Skeletal muscle cell (primary cell): Measurements from ENCODE around the gene NAGLU.

Experiments used
- DNase-seq: peaks from one replicate; pipeline ENCODE4 v3.0.0-alpha.2; 2010; ENCODE audit warnings: low read depth
- H3K4me3 ChIP-seq: 2 replicates; pipeline ENCODE4 v1.5.1; 2011; ENCODE audit warnings: low read depth, mild to moderate bottlenecking, control low read depth, low read length, moderate library complexity

Gene NAGLU

DNA sequence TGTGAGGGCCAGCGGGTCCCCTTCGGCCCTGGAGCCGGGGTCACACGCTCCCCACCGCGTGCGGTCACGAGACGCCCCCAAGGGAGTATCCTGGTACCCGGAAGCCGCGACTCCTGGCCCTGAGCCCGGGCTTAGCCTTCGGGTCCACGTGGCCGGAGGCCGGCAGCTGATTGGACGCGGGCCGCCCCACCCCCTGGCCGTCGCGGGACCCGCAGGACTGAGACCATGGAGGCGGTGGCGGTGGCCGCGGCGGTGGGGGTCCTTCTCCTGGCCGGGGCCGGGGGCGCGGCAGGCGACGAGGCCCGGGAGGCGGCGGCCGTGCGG lies at the start of gene NAGLU:
Gene NAGLU (plus strand): TSS at position 194 of the 324 bp plus-strand sequence. CDS start 32 bp downstream, at position 226.
- H3K4me3 ChIP-seq: peak within 1 kb of the TSS; percentile 63
- no peak for DNase-seq

DNA sequence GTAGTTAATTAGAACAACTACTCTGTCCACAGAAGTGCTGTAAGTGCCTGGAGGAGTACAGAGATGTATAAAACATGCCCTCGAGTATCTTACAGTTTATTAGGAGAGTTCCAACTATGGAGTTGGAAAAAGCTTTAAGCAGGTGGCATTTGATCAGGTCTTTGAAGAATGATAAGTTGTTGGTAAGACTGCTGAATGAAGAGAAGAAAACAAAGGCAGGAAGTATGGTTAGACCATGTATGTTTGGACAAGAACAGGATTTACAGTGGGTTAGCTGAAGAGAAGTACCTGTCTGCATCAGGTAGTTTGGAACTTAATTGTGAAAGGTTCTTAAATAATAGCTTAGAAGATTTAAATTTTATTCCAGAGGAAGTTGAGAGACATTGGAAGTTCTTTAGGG lies 48.0 kb upstream of the NAGLU start:
- no peak for DNase-seq
- H3K4me3 ChIP-seq: no peak overlapping the region

DNA sequence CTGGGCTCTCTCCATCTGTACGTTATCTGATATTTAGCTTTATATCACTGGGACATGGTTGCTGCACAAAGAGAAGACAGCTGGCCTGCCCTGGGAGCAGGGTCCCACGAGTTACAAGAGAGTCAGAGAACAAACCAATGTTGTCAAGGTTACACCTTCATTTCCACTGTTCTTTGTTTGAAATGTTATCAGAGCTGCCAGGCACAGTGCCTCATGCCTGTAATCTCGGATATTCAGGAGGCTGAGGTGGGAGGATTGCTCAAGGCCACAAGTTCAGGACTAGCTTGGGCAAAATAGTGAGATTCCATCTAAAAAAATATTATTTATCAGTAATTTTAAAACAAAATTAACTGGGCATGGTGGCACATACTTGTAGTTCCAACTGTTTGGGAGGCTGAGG lies 42.7 kb upstream of the NAGLU start:
- DNase-seq: no peak
- H3K4me3 ChIP-seq: no peak overlapping the region

DNA sequence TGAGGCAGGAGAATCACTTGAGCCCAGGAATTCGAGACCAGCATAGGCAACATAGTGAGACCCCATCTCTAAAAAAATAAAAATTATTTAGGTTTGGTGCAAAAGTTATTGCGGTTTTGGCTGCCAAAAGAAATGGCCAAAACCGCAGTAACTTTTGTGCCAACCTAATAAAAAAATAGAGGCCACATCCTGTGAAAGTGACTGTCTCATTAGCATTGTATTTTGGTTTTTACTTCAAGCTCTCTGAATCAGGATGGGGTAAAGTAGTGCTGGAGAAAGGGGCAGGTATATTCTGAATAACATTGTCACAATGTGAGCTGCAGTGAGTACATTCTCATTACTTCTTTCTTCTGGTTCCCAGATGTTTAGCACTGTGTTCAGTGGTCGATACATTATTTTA lies 41.4 kb upstream of the NAGLU start:
- no peak overlapping the region for H3K4me3 ChIP-seq
- DNase-seq: no peak

DNA sequence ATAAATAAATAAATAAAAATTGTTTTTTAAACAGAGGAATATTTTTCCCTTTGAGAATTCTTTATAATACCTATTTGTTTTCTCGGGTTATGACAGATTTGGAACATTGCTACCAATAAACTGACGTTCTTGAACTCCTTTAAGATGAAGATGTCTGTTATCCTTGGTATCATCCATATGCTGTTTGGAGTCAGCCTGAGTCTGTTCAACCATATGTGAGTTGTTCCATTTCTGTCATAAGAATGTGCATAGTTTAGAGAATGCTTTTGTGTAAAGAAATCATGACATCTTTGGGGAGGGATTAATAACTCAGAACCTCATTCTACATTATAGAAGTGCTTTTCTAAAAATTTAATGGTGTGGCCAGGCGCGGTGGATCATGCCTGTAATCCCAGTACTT lies 37.2 kb upstream of the NAGLU start:
- no peak overlapping the region for H3K4me3 ChIP-seq
- DNase-seq: no peak

DNA sequence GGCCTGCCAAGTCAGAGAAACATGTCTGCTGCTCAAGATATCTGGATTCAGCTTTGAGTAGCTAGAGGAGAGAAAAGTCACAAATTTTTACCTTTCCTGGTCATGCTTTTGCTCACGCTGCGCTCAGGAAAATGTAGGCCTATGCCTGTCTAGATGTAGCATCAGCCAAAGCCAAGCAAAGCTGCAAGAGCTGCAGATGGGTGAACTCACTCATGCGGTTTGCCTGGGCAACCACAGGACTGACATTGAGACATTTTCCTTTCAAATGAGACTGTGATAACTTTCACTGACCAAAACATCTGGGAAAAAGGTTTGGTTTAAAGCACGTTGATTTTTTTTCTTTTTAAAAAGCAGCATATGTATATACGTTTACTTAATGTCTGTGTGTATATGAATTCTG lies 34.0 kb upstream of the NAGLU start:
- no peak for DNase-seq
- no peak overlapping the region for H3K4me3 ChIP-seq

DNA sequence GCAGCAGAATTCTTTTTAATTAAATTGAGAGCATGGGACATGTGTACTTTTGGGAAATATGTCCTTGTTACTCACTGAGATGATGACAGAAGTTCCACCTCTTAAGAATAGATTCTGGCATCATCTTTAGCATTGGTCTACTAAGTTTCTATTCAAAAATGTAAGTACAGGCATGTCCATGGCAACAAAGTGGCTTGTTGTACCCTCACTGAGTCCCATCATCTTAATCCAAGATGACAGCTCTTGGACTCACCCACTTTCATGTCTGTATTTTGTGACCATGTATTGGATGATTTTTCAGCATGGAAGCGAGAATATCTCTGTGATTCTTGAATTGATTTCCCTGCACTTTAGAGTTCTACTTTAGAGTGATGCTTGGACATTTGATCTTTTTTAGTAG lies 33.1 kb upstream of the NAGLU start:
- H3K4me3 ChIP-seq: no peak overlapping the region
- no peak for DNase-seq

DNA sequence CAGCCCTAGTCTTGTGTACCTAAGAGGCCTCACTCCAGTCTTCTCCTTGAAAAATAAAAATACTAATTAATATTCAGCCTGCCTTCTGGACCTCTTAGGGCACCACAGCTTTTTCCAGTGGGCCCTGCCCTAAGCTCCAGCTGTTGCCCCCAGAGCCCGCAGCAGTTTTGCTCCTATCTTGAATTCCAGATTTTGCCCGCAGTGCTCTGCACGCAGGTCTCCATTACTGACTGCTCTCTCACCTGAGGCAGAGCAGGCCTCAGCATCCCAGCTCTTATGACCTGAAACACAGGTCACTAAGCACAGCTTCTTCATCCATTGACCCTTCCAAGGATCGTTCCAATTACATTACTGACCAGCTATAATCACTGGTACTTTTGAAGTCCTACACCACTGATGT lies 28.4 kb upstream of the NAGLU start:
- no peak for DNase-seq
- no peak overlapping the region for H3K4me3 ChIP-seq

DNA sequence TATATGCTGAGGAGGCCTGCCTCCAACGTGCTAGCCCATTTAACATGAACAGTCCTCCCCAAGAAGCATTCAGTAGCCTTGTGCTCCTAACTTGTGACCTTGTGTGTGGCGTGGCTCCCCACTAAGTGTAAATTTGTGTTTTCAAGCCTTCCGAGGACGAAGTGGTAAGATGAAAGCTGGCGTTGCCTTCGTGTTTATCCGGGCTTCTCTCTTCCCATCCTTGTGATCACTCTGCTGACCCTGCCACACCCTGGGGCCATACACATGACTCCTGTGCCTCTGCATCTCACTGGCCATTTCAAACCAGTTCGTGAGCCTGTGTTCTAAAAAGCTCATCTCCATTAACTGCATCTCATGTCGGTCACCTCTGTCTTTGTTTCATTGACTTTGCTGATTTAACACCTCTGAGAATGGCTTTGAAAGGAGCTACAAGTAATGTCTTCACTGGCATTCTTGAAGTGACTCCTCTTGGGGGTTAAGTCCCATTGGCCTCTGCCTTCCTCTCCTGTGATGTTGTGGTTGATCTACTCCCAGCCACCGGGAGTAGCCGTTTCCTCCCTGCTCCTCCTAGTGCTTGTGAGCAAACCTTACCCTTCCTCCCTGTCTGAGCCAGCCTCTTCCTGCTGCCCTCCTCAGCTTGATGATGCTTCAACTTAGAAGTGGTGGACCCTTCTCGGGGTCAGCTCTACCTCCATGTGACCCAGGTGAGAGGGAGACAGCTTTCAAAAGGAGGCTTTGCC lies 27.4 kb upstream of the NAGLU start:
- no peak overlapping the region for H3K4me3 ChIP-seq
- no peak for DNase-seq

DNA sequence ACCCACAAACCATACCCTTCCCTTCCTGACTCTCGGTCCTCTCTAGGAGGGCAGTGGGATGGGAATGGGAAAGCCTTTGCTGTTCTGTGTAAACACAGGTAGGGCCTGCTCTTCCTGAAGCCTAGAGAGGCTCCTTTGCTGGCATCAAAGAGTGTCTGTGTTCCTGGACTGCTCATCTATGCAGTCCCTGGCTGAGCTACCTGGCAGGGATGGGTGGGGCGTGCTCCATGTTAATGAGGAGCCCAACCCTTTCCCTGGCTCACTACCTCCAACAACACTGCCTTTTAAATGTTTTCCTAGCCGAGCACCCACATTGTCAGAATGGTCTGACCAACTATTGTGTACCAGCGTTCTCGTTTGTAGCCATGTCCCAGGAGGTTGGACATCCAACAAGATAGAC lies 26.6 kb upstream of the NAGLU start:
- H3K4me3 ChIP-seq: no peak overlapping the region
- DNase-seq: no peak

DNA sequence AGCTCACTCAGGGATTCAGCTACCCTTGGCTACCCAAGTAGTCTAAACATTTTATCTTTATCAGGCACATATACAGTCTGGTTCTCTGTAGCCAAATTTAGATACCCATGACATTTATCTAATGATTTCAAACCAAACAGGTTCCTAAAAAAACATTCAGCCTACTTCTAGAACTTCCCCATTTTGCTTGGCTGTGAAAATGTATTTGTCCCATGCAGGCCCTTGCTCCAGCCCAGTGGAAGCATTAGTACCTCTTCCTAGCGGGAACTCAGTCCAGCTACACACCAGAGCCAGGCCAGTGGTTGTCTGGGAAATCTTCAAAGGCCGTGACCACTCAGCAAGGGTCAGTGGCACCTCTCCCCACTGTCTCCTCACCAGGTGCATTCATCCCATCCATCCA lies 26.2 kb upstream of the NAGLU start:
- H3K4me3 ChIP-seq: no peak overlapping the region
- DNase-seq: no peak

DNA sequence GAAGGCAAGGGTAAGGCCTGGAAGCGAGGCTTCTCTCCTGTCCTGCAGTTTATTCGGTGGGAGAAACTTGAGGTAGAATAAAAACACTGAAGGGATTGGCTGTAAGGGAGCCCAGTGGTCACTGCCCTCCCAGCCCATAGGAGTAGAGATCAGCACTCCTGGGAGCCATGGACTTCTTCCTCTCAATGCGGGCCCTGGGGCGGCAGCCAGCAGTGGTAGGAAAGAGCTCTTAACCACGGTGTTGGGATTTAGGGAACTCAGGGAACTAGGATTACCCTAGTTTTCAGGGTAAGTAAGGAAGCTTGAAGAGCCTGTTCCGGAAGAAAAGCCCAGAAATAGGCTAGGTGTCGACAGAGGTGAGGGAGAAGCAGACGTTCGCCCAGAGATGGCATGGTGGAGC lies 23.8 kb upstream of the NAGLU start:
- DNase-seq: no peak

DNA sequence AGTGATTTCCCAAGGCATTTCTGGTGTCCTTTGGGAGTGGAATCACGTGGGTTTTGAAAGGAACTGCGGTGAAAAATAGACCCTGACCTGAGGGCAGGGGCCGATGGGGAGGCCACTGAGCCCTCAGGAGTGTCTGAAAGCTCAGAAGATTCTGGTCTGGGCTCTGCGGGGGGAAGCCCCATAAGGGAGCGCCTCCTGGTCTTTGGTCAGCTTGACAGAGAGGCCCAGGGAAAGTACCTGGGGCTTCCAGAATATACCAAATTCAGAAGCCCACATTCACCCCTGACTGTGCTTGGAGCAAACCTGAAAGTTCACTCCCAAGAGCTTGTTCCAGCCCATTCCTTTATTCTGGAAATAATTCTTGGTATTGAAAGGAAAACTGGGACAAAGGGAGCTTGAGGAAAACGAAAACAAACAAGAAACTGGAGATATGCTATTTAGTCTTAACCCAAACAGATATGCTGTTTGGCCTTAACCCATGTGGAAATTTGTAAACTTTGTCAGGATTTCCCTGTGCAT lies 23.2 kb upstream of the NAGLU start:
- no peak overlapping the region for H3K4me3 ChIP-seq
- no peak for DNase-seq

More for the DNA sequence above, 23.8 kb upstream of the NAGLU start:
- no peak overlapping the region for H3K4me3 ChIP-seq

DNA sequence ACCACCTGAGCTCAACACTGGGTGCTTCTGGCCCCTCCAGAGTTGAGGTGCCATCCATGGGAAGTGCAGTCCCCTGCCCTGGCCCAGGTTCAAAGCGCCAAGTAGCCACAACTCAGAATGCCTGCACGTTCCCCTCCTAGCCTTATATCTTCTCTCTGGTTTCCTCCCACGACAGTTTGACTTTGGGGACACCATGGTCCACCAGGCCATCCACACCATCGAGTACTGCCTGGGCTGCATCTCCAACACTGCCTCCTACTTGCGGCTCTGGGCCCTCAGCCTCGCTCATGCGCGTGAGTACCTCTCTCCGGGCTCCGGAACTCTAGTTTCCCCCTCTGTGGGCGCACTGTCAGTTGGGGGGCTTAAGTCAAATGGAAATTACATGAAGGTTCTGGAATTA lies 22.4 kb upstream of the NAGLU start:
- no peak overlapping the region for H3K4me3 ChIP-seq
- no peak for DNase-seq

DNA sequence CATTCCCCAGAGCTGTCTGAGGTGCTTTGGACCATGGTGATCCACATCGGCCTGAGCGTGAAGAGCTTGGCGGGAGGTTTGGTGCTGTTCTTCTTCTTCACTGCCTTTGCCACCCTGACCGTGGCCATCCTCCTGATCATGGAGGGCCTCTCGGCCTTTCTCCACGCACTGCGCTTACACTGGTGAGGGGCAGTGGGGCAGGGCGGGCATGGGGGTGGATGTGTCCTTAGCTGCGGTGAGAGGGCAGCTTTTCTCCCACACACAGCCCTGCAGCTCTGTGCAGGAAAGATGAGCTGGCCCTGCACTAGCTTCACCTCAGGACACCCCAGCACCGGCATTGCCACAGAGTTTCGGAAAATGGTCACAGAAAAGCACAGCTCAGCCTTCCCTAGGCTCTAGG lies 21.8 kb upstream of the NAGLU start:
- H3K4me3 ChIP-seq: no peak overlapping the region
- no peak for DNase-seq

DNA sequence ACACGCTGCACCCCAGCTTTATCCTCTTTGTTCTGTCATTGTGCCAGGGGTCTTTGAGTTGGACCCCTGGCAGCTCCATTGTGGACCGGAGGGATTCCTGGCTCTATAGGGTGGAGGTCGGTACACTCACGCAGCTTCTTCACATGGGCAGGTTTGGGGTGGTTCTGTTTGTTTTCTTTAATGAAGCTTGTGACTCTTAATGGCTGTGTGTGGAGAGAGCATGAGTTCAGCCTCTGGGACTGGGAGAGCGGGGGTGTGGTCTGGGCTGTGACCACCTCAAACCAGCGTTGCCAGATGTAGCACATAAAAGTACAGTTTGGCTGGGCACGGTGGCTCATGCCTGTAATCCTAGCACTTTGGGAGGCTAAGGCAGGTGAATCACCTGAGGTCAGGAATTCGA lies 21.2 kb upstream of the NAGLU start:
- no peak overlapping the region for H3K4me3 ChIP-seq
- DNase-seq: no peak

DNA sequence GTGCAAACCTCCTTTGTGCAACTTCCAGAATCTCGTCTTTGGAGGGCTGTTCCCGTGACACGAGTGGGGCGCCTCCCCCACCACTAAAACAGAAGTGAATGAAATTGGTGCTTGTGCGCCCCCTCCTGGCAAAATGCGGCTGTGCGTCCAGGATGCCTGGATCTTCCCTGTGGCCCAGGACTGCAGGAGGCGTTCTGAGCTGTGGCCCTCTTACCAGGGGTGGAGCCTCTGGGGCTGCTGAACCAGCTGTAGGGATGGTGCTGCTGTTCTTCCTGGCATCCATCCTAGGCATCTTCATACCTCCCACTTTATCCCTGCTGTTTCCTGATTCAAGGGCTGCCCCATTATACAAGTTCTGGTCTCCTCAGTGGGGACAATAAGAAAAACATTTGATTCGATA lies 18.5 kb upstream of the NAGLU start:
- DNase-seq: peak; percentile 77
- no peak overlapping the region for H3K4me3 ChIP-seq

DNA sequence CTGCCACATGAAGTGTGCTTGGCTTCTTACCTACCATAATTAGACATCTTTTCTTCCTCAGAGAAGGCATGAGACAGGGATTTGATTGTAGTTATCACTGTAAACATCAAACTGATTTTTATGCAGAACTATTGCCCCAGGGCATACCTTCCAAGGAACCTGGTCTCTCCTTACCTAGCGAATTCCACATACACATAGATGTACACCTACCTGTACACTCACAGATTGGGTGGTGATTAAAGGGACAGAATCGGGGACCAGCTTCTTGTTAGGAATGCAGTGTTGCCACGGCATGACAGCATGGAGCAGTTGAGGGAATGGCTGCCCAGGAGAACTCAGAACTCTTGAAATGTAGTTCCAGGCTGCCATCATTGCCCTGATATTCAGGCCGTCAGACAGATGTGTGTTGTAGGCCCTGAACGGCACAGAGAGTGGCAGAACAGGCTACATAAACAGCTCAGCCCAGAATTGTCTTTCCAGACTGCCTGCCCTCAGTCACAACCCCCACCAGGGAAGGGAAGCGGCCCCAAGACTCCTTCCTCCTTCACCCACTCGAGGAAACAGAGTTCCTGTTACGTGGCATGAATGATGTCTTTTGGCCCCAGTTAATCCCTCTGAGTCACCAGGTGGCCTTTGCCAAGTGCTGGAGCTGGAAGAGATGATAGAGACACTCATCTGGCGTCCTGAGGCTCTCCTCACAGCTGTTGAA lies 17.8 kb upstream of the NAGLU start:
- H3K4me3 ChIP-seq: no peak overlapping the region
- peak; percentile 98 for DNase-seq

DNA sequence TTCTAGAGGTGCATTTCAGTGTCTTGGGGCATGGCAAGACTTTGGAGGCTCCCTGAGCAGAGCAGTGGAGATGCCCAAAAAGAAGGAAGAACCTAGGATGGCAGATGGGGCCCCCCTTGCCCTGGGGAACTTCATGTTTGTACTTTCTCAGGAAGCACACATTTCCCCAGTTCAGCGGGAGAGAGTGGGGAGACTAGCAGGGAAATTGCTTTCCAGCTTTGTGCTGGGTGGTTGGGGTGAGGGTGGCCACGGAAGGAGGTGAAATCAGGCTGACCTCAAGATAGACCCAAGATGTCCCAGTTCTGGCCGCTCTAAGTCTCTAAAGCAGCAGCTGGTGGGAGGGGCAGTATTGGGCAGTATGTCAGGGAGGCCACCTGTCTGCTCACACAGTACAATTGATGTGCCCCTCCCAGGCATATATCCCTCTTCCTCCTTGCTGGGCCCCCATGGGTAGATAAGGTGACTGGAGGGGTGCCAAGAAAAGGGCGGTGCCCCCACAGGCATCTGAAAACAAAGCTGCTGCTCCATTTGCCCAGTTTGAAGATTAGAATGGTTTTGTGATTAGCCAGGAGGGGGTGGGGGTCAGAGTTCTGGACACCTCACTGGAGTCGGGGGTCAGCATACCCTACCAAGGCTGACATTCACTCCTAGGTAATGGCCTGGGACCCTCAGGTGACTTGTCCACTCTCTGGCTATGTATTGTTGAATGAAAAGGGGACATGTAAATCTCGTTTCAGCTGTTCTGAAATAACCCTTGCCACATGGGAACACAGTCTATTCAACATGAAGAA lies 17.1 kb upstream of the NAGLU start:
- no peak for DNase-seq

More for the DNA sequence above, 17.1 kb upstream of the NAGLU start:
- no peak overlapping the region for H3K4me3 ChIP-seq
